ENCODE results near the gene CACNA1E. TPM values are rescaled to one million over a fixed set of nuclear protein-coding genes. Genes with fewer than 3 reads are reported as not detected.

The CACNA1E gene
- total RNA-seq, 1 donor from 2014 or later = 0.04 TPM

DNA sequence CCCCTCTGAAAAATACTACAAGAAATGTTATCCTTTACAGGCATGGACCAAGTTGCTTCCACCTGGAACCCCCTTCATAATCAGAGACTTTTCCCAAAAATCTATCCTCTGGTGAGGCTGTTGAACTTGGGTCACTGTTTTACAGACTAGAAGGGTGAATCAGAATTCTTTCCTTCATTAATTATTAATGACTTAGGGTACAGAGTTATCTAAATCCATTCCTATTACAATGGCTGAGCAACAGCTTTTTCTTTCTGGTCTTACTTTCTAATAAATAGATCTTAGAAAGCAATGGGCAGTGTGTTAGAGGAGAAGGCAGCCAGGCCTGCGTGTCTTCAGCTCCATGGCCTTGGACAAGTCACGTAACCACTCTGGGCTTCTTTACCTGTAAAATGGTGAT lies 294.0 kb downstream of the CACNA1E start:
- ATAC-seq = no peak

DNA sequence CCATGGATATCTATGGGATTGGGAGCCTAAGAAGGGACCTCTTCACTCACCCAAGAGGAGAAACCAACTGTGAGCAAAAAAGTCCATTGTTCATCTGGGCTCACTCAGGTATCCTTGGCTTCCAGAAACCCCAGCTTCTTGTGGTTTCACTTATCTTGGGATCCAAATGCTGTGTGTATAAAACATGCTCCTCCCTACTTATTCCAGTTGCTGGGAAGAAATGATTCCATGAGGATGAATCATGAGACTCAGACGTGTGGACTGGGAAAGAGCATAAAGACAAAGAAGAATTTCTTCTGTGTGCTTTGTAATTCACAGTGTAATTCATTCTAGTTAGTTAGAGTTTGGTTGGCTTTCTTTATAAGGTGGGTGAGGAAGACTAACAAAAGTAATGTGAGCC lies 294.5 kb downstream of the CACNA1E start:
- no peak for ATAC-seq

DNA sequence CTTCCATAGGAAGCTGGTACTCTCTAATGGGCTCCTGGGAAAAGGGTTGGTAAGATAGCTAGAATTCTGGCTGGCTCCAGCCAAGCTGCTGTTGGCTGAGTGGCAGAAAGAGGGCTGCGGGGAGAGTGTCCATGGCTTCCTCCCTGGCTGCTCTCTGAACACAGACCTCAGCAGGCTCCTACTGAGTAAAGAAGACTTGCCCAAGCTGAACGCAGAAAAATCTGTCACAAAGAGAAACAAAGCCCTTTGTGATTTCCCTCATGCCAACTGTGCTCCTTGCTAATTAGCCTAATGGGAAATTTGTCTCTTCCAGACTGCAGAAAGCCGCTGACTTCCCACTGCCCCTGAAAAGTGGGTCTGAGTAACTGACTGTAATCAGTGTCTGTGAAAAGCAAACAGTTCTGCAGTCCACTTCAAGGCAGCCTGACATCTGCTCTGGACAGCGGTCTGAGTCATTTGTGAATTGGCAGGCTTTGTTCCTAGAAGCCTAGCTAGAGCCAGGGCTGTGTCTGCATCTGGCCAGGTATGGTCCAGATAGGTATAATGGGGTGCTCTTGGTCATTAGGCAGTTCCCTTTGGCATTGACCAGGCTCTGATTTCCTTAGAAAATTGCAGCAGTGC lies 295.4 kb downstream of the CACNA1E start:
- ATAC-seq = no peak

DNA sequence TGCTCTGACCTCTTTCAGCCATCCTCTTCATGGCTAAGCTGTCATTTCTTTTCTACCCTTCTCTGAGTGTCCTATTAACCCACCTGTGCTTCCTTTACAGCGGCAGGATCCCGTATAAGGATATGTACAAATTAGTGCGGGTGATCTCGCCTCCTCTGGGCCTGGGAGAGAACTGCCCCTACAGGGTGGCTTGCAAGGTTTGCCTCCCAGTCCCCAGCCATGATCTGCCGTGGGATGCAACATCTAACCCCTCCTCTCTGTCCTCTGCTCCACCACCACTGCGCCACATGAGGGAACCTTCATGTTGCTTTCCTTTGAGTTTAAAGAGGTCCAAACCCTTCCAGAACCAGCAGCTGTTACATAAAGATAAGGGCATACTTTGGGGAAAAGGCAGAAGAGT lies 296.0 kb downstream of the CACNA1E start:
- ATAC-seq = no peak

DNA sequence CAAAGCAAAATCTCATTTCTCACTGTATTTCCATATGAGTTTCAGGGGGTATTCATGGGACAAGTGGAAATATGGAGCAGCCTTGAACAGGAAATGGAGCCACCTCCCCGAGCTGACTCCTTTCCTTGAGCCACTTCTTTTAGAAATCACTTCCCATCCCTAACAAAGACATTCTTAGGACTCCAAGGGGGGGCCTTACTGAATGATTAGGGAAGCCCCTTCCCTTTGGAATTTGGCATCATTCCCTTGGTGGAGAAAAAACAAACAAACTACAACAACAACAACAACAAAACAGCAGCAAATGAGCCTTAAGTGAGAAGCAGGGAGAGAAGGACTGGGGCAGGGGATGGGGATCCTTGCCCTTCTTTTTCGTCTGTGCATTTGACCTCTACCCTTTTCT lies 299.9 kb downstream of the CACNA1E start:
- no peak for ATAC-seq

DNA sequence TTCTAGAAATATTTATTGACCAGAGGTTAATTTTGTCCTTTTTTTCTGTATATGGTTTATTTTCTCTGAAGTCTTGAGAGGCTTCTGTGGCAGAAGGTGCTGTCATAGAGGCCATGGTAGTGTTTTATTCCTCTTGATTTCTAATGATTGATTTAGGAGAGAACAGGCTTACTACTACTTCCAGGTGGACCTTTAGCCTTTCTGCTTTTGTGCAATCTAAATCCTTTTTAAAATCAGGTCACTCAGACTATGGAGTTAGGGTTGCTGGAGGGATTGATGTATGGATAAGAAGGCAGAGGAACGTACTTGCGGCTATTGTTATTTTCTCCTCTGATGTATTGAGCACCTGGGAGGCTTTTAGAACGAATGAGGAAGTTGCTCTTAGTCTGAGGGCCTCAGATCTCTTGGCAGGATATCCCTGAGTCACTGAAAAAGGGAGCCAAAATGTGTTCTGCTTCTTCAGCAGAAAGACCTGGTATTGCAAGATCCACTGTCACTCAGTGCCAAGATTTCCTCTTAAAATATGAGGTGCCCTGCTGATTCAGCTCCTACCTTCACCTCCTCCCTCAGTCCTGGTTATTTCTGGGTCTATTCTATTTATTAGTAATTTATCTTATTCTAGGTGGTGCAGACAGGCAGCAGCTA lies 300.8 kb downstream of the CACNA1E start:
- ATAC-seq = peak; percentile 89

DNA sequence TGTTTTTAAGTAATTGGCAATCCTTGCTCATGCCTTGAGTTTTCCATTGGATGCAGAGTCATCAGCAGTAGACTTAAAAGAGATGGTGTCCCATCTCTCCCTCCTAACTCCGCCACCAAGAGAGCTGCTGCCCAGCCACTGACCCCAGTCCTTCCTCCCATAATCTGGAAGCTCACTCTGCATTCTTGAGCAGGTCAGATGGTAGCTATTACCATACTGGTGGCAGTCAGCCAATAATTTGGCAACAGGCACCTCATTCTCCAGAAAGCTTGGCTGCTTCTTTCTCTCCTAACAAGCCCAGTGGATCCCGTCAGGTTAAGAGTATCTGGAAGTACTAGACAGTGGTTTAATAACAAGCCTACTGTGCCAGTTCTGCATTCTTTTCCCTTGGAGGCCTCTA lies 306.1 kb downstream of the CACNA1E start:
- ATAC-seq = no peak

DNA sequence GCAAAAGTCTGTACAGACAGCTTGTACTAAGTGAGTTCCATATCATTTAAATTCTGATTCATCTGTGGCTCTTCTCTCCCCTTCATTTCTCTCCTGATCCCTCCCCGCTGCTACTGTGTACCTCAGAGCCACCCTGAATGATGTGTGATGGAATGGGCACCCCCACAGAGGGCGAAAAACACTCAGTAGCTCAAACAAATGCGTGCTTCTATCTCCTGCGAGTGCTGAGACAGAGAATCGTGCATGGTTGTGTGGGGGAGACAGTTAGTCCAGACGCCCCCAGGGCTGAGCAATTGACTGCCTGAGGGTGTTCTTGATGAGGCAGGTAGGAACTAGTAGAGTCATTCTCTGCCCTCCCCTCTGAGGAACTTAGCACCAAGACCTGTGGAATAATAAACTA lies 308.4 kb downstream of the CACNA1E start:
- ATAC-seq = no peak

DNA sequence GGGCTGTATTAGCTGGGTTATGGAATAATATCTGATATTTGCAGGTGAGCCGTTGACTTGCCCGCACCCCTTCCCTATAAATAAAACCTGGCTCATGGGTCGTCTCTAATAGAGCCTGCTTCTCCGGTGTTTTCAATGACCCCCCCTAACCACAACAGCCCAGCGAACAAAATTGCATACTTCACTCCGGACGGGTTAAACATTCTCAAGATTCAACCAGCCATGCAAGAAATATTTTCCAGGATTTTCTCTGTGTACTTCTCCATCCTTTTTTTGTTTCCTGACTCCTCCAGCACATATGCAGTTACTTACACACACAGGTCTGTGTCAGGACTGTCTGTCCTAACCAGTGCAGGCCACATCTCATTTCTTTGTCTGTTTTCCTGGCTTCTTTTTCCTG lies 310.5 kb downstream of the CACNA1E start:
- no peak for ATAC-seq

DNA sequence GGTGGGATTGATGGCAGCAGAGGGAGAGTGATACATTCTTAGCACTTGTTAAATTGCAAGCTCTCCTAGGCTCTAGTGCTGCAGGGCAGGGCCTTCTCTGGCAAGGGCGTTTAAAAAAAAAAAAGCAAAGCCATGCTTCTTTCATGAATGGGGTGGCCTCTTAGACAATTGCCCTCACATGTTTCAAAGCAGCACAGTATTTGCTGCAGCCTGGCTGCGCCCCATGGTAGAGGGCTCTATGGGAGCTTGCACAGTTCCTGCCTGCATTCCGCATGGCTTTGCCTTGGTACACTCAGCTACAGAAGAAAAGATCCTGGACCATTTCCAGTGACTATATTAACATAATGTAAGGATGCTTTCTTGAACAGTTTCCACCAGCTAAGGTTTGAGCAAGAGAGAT lies 311.0 kb downstream of the CACNA1E start:
- no peak for ATAC-seq

DNA sequence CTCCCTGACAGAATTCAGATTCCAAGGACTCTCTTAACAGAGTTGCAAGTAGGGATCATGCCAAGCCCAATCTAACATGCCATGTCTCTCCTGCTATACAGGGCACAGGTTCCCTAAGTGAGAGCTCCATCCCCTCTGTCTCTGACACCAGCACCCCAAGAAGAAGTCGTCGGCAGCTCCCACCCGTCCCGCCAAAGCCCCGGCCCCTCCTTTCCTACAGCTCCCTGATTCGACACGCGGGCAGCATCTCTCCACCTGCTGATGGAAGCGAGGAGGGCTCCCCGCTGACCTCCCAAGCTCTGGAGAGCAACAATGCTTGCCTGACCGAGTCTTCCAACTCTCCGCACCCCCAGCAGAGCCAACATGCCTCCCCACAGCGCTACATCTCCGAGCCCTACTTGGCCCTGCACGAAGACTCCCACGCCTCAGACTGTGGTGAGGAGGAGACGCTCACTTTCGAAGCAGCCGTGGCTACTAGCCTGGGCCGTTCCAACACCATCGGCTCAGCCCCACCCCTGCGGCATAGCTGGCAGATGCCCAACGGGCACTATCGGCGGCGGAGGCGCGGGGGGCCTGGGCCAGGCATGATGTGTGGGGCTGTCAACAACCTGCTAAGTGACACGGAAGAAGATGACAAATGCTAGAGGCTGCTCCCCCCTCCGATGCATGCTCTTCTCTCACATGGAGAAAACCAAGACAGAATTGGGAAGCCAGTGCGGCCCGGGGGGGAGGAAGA lies 315.0 kb downstream of the CACNA1E start:
- ATAC-seq = no peak

DNA sequence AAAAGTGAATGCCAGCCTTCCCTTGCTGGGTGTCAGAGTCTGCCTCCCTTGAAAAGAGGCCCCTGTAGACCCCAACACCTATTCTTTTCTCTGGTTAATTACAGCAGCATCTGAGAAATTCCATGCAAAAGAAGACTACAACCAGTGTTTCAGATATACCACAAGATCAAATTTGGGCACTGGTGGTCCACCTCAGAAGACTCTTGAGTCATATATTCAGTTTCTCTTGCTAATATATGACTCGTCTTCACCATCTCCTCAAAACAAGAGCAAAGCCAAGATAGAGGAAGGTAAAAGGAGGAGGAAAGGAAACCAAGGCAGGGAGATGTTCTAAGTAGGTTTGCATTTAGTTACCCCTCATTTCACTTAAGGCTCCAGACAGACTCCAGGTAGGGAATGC lies 318.3 kb downstream of the CACNA1E start:
- ATAC-seq = no peak

DNA sequence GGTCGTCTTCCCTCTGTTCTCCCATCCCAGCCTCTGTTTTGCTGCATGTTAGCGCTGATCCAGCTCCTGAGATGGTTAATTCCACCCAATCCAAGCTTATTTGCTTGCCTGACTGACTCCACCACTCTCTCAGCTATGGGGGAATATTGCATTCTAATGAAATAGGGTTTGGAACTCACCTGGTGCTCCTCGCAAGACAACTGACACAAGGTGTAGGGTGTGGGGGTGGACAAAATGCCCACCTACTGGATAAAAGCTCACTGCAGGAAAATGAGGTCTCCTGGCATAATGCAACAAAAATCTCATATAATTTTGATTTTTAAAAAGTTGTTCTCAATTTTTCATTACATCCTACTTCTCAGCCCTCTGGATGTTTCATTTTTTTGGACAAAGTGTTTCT lies 319.1 kb downstream of the CACNA1E start:
- ATAC-seq = no peak

DNA sequence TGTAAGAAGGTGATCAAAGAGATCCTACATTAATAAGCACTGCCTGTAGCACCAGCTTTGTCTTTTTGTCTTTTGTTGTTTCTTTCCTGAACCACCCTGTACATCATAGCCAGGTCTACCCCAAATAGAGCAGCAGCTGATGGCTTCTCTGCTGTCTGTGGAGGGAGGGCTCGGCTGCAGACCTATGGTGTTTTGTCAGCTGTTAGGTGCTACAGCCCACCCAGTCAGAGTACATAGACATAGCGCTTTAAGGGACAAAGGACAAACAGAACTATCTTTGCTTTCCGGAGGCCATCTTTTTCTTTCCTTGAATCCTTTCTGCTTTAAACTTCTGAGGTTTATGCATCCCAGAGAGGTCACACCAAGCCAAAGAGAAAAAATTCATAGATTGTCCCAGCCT lies 320.1 kb downstream of the CACNA1E start:
- no peak for ATAC-seq

DNA sequence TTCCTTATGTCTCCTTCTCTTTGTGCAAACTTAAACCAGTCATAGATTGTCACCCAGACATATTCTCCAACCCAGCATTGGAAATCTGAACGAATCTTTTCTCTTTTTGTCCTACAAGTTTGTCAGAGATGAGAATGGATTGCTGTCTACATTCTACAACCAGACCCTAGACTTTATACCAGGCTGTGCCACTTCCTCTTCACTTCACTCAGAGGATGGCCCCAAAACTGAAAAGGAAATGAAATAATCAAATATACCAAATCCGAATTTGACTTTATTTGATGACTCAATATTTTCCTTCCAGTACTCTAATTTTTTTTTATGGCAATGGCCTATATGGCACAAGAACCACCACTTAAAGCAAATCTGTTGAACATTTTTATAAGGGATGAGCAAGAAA lies 321.7 kb downstream of the CACNA1E start:
- no peak for ATAC-seq

DNA sequence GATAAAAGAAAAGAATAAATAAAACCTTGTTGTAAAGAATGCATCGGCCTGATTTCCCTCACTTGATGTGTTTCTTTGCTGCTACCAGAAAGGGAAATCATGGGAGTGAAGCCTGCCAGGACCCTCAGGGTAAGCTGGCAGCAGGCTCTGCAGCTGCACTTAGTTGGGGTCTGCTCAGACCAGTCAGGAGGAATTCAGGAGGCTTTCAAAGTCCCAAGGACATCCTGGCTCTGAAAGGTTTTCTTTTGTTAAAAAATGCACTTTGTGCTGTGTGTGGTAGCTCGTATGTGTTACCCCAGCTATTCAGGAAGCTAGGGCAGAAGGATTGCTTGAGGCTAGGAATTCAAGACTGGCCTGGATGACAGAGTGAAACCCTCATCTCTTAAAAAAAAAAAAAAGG lies 323.4 kb downstream of the CACNA1E start:
- no peak for ATAC-seq

DNA sequence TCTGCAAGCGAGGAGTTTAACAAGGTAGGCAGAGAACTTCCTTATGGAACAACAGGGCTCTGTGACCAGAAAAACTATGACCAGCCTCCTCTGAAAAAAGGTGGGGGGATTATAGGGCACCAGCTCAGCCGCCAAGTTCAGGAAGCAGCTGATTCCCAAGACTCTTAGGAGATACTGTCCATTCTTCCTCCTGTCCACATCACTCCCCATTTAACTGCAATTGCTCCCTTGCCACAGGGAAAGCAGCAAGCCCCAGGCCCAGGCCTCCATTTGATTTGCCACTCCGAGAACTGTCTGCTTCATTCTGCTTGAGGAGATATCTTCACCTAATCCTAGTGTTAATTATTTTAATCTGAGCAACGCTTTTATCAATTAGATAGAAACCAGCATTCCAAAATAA lies 323.9 kb downstream of the CACNA1E start:
- no peak for ATAC-seq

DNA sequence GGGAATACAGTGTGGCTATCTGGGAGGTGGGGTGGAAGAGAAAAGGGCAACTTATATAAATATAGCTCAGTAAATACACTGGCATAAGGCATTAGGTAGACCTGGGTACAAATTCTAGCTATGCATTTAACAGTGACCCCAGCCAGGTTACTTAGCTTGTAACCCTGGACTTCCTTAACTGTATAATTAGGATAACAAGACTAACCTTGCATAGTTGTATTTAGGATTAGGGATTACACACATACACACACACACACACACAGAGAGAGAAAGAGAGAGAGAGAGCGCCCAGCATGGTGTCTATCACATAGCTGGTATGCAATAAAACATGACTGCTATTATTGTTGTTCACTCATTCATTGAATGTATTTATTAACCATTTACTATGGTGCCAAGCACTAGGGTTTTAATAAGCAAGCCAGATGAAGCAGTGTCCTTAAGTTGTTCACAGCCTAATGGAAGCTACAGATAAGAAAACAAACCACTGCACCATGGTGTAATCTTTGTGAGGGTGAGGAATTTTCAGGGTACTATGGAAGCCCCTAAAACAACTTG lies 326.8 kb downstream of the CACNA1E start:
- ATAC-seq = no peak

DNA sequence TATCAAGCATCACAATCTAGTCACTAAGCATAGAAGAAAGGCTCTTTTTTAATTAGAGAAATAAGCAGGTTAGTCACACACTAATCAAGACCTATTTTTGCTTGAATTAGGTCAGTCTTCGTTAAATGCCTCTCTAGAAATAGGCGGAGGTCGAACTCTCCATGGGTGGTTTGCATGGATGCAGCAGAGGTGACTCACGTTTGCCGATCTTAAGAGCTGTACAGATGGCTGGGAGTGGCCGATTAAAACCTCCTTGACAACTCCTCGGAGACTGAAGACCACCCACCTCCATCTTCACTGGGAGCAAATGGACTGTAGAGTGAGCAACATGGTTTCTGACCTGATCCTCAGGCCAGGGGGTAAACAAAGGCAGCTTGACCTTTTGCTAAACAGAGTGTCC lies 328.9 kb downstream of the CACNA1E start:
- ATAC-seq = no peak

DNA sequence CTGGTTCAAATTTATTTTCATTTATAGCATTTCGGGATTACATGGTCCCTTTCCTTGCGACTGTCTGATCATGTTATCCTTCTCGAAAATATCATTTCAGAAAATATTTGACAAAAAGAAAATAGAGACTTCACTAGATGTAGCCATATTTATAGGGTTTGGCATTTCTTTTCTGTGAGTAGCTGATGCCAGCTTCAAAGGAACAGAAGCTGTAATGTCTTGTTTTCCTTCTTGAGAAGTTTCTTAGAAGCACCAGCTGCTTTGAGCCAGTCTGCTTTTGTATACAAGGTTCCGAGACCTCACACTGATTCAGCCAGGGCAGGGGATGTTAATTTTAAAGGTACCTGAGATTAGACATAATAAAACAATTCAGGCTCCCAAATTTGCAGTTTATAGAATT lies 329.9 kb downstream of the CACNA1E start:
- no peak for ATAC-seq

DNA sequence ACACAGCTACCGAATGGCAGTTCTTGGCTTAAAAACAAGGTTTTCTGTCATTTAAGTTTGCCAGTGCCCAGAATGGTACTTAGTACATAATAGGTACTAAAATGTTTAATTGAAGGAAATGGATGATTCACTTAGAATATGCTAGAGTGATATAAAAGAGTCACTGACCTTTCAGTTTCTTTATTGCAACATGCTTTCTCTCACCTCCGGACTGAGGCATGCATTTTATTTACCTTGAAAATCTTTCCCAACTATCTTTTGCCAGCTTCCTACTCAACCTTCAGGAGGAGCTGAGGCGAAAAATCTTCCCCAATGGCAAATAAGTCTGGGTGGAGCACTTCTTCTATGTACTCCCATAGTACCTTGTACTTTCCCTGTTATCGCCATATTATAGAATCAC lies 333.3 kb downstream of the CACNA1E start:
- ATAC-seq = peak; percentile 32

DNA sequence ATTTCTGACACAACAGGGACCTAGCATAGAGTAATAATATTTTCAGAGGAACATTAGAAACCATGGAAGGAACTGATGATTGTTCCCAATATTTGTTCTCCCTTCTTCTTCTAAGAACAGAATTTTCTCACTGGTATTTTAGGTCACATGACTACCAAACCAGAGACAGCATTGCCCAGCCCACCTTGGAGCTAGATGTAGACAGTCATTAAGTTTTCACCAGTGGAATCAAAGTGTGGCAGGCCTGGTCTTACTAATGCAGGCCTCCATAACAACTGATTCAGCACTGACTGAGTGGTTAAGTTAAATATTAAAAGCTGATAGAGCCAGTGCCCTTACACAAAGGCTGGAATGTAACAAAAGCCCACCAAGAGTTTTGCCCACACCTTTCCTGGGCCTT lies 333.8 kb downstream of the CACNA1E start:
- no peak for ATAC-seq

DNA sequence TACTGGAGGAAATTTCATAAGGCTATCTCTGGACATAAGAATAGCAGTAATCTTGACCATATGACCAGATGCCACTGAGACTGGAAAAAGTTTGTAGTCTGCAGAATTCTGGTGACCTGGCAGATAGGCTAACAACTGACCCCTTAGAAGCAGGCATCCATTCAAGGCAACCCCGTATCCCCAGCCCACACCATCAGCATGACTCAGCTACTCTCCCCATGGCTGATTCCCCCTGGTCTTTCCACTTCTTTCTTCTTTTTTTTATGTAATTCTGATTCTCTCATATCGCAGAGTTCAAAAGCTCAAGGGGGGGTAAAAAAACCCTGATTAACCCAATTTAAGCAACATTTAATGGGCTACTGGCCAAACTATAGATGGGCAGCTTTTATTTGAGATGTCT lies 335.1 kb downstream of the CACNA1E start:
- ATAC-seq = no peak

DNA sequence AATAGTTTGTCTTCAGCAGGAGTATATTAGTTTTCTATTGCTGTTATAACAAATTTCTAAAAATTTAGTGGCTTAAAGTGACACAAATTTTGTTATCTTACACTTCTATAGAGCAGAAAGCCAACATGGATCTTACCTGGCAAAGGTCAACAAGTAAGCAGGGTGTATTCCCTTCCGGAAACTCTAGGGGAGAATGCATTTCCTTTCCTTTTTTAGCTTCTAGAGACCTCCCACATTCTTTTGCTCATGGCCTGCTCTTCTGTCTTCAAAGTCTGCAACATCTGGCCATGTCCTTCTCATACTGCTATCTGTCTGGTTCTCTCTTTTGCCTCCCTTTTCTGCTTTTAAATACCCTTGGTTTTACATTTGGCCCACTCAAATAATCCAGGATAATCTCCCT lies 335.6 kb downstream of the CACNA1E start:
- ATAC-seq = no peak

Measured in esophagus mucosa (tissue), 1 donor.